ENCODE results near the gene CDK5RAP1. TPM values are rescaled to one million over a fixed set of nuclear protein-coding genes. Genes with fewer than 3 reads are reported as not detected.

Gene CDK5RAP1, protein sequence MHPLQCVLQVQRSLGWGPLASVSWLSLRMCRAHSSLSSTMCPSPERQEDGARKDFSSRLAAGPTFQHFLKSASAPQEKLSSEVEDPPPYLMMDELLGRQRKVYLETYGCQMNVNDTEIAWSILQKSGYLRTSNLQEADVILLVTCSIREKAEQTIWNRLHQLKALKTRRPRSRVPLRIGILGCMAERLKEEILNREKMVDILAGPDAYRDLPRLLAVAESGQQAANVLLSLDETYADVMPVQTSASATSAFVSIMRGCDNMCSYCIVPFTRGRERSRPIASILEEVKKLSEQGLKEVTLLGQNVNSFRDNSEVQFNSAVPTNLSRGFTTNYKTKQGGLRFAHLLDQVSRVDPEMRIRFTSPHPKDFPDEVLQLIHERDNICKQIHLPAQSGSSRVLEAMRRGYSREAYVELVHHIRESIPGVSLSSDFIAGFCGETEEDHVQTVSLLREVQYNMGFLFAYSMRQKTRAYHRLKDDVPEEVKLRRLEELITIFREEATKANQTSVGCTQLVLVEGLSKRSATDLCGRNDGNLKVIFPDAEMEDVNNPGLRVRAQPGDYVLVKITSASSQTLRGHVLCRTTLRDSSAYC
- total RNA-seq (10 to 100 TPM; 16.9 to 27.4 (median 21.7) TPM), polyA plus RNA-seq (10 to 100 TPM; 33.6 to 42.6 TPM)
- long read RNA-seq, donor 1, transcript CDK5RAP1-202 (14 exons, 2,122 nt) = major isoform, 25 of 38 reads
- long read RNA-seq, donor 1, partial matches to known transcripts = 1 of 38 reads
- long read RNA-seq, donor 1, other reads (novel, unspliced or antisense) = 12 of 38 reads
- long read RNA-seq, donor 2, transcript CDK5RAP1-202 (14 exons, 2,122 nt) = major isoform, 30 of 46 reads
- long read RNA-seq, donor 2, partial matches to known transcripts = 2 of 46 reads
- long read RNA-seq, donor 2, other reads (novel, unspliced or antisense) = 14 of 46 reads
- long read RNA-seq, donor 3, transcript CDK5RAP1-202 (14 exons, 2,122 nt) = major isoform, 47 of 91 reads
- long read RNA-seq, donor 3, transcript CDK5RAP1-210 (14 exons, 1,930 nt) = minor isoform, 5 of 91 reads
- long read RNA-seq, donor 3, partial matches to known transcripts = 4 of 91 reads
- long read RNA-seq, donor 3, other reads (novel, unspliced or antisense) = 34 of 91 reads

- intact Hi-C loops (cut with DNase I) = loop anchor here in 1 of 10 donors (5.0 kb wide), 1 partner anchor 41 kb away; the partner anchor contains the start of gene SNTA1
- peaks cover 13 to 31% (median 24%) of the 10 kb centered on the region in 9 donors for H3K4me1 ChIP-seq
- H3K27me3 ChIP-seq = no peaks in the 10 kb centered on the region
- H3K27ac ChIP-seq = peak within 1 kb of the TSS in 9 of 10 donors; percentile 50 to 85 (median 75)
- DNase-seq = peak; percentile 80 to 88
- ATAC-seq = peak; percentile 91 to 98 (median 96)
- TF ChIP-seq CTCF (IDR thresholded peaks at IDR 0.05) = no peak
- H3K4me3 ChIP-seq = peak within 1 kb of the TSS; percentile 72 to 99 (median 92)
- peaks cover 0 to 35% (median 7%) of the 10 kb centered on the region in 9 donors for H3K36me3 ChIP-seq
- H3K9me3 ChIP-seq = no peaks in the 10 kb centered on the region
- 0% methylated on average over 43 of the region's 43 CpGs for WGBS, 2 donors
These were observed at the start of gene CDK5RAP1 for GRCh38 chr20:33401184-33401920. Gene CDK5RAP1 (minus strand): TSS chr20:33401519. CDS start chr20:33397064, 4,455 bp downstream.

DNA sequence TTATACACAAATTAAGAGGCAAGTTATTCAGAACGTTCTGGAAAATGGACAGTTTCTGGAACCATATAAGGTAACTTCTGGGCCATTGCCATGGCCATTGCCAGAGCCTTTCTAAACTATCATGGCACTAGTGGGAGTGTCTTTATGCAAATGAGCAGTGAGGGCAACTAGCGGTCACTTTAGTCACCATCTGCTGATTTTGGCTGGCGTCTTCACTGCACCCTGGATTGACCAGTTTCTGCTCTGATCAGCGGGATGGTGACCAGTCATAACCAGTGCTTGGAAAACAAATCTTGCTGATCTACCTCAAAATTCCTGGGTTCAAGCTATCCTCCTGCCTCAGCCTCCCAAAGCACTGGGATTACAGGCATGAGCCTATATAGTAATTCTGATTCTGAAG lies 49.5 kb upstream of the CDK5RAP1 start:
- ATAC-seq (no peak), DNase-seq (no peak)
- 66 to 77% methylated on average over 4 of the region's 4 CpGs for WGBS, 2 donors
- no peaks in the 10 kb centered on the region for H3K27me3 ChIP-seq
- no peak overlapping the region for H3K27ac ChIP-seq
- peaks cover 0 to 3% (median 0%) of the 10 kb centered on the region in 11 donors for H3K9me3 ChIP-seq
- H3K4me1 ChIP-seq = no peaks in the 10 kb centered on the region
- H3K4me3 ChIP-seq = no peak overlapping the region
- no peak for TF ChIP-seq CTCF (IDR thresholded peaks at IDR 0.05)
- H3K36me3 ChIP-seq = no peaks in the 10 kb centered on the region
- intact Hi-C loops (cut with DNase I) = loop anchor here in 1 of 10 donors (10.0 kb wide), 1 partner anchor 204 kb away; no protein-coding TSS in a partner anchor

GRCh38 chr20:33445881-33446625 lies 44.7 kb upstream of the CDK5RAP1 start:
- peaks cover 0 to 5% (median 0%) of the 10 kb centered on the region in 7 donors for H3K27me3 ChIP-seq
- H3K4me3 ChIP-seq = no peak overlapping the region
- H3K4me1 ChIP-seq = peaks cover 0 to 30% (median 13%) of the 10 kb centered on the region in 9 donors
- DNase-seq (no peak), ATAC-seq (no peak)
- peaks cover 0 to 3% (median 0%) of the 10 kb centered on the region in 11 donors for H3K9me3 ChIP-seq
- WGBS, 2 donors = 86 to 89% methylated on average over 4 of the region's 4 CpGs
- intact Hi-C loops (cut with DNase I) = loop anchor here in 1 of 10 donors (2.0 kb wide), 1 partner anchor 51 kb away; no protein-coding TSS in a partner anchor
- H3K36me3 ChIP-seq = no peaks in the 10 kb centered on the region
- no peak overlapping the region for H3K27ac ChIP-seq
- no peak for TF ChIP-seq CTCF (IDR thresholded peaks at IDR 0.05)

Measured in heart right ventricle (tissue), 16 donors.